Duodenal mucosa (tissue), 2 donors: Measurements from ENCODE around the gene ZNF212.

Source experiments
- H3K27ac ChIP-seq: one replicate; pipeline ENCODE4 v1.7.0; 2013; ENCODE audit warnings: low read depth, low read length
- H3K27me3 ChIP-seq, 2 donors: one replicate each; pipeline ENCODE4 v1.7.0; 2013; ENCODE audit warnings: low read length in 2 of 2, control low read depth in 1 of 2; ENCODE audit not compliant: insufficient read depth in 2 of 2, control insufficient read depth in 1 of 2
- H3K36me3 ChIP-seq, 2 donors: one replicate each; pipeline ENCODE4 v1.7.0; 2013; ENCODE audit warnings: low read length in 2 of 2, control low read depth in 1 of 2; ENCODE audit not compliant: insufficient read depth in 2 of 2, control insufficient read depth in 1 of 2
- H3K4me1 ChIP-seq, 2 donors: one replicate each; pipeline ENCODE4 v1.7.0; 2013; ENCODE audit warnings: low read length in 2 of 2, control low read depth in 1 of 2; ENCODE audit not compliant: insufficient read depth in 2 of 2, control insufficient read depth in 1 of 2
- H3K4me3 ChIP-seq, 2 donors: one replicate each; pipeline ENCODE4 v1.7.0; 2013; ENCODE audit warnings: low read length in 2 of 2, low read depth in 1 of 2
- H3K9ac ChIP-seq, 2 donors: one replicate each; pipeline ENCODE4 v1.7.0; 2013; ENCODE audit warnings: low read length in 2 of 2, low read depth in 1 of 2
- H3K9me3 ChIP-seq, 2 donors: one replicate each; pipeline ENCODE4 v1.7.0; 2013; ENCODE audit warnings: low read length in 2 of 2, control low read depth in 1 of 2; ENCODE audit not compliant: control insufficient read depth in 1 of 2

ZNF212 gene

DNA sequence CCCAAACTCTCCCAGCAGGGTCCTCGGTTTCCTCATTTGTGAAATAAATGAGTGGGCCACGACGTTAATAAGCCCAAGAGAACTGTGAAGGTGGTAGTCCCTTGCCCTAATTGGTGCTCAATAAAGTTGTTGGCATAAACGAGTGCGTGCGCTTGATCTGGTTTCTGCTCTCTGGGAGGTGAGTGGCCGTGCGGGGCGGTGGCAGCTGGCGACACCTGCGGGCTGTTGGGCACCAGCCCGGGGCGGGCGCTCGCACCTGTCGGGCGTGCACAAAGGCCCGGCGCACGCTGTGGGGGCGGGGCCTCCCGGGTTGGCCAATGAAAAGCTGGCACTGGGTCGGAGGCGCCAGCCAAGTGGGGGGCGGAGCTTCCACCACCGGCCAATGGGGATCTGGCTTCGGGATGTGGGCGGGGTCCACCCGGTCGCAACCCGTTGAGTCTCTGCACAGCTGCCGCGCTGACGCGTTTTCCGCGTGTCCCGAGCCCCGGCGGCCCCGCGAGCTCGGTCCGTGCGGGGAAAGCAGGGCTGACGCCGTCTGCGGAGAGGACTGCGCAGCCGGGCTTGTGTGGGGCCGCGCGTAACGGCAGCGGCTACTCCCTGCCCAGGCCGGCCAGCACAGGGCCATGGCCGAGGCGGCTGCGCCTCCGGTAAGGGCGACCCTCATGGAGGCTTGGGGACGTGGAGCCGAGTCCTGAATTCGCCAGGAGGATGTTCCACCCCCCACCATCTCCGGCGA lies 45.6 kb downstream of the ZNF212 start:
- Histone ChIP-seq H3K4me3 (peak overlapping the region; percentile 77 to 85), H3K27ac (no peak overlapping the region), H3K36me3 (peaks cover 0 to 17% of the 10 kb centered on the region in 2 donors), H3K9me3 (no peaks in the 10 kb centered on the region), H3K9ac (peak overlapping the region; percentile 61 to 62), H3K4me1 (peaks cover 14 to 20% of the 10 kb centered on the region in 2 donors), H3K27me3 (no peaks in the 10 kb centered on the region)

DNA sequence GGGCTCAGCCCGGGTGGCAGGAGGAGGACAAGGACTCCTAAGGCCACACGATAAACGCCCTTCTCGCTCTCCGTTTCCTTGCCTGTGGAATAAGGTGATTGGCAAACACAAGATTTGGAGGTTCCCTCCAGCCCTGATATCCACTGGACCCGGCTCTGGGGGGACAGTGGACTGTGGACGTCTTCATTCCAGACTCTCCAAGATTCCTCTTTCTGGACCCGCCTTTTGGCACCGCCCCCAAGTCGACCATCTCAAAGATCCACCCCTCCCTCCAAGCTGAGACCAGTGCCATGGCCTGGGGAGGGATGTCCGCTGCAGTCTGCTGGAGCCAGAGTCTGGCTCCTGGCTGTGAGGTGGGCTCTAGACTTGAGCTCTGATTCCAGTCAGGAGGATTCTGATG lies 46.2 kb downstream of the ZNF212 start:
- Histone ChIP-seq H3K36me3 (peaks cover 0 to 15% of the 10 kb centered on the region in 2 donors), H3K9ac (peak overlapping the region; percentile 61 to 62)

DNA sequence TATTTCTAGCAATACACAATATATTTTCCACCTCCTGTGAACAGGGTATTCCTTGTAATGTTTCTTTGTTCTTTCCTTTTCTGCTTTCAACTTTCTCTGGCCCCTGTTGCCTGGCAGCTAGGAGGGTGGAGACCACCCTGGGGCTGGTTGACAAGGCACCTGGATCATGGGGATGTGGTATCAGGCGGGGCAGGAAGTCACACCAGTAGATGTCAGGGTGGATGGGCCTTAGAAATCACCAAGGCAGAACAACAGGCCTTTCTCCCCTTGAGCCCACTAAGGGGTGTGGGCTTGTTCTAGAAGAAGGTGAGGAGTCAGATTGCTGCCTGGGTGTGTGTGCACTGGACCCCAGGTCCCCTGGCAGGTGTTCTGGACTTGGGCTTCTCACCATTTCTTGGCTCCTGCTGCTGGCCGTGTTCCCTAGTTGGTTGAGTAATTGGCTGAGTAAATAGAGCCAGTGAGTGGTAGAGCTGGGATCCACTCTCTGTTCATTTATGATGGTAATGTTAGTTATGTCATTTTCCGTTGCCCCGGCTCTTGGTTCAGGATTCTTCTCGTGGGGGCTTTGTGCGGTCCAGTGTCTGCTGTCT lies 47.5 kb downstream of the ZNF212 start:
- Histone ChIP-seq H3K4me1 (peaks cover 14 to 20% of the 10 kb centered on the region in 2 donors), H3K9me3 (no peaks in the 10 kb centered on the region), H3K9ac (no peak overlapping the region), H3K4me3 (no peak overlapping the region), H3K36me3 (peaks cover 0 to 7% of the 10 kb centered on the region in 2 donors), H3K27me3 (no peaks in the 10 kb centered on the region), H3K27ac (no peak overlapping the region)

More for the DNA sequence above, 46.2 kb downstream of the ZNF212 start:
- Histone ChIP-seq H3K4me1 (peaks cover 14 to 20% of the 10 kb centered on the region in 2 donors), H3K27ac (no peak overlapping the region), H3K9me3 (no peaks in the 10 kb centered on the region), H3K27me3 (no peaks in the 10 kb centered on the region), H3K4me3 (peak overlapping the region; percentile 77 to 85)

GRCh38 chr7:149287622-149288021 lies 48.2 kb downstream of the ZNF212 start:
- Histone ChIP-seq H3K4me1 (peaks cover 14 to 20% of the 10 kb centered on the region in 2 donors), H3K9ac (no peak overlapping the region), H3K27ac (no peak overlapping the region), H3K36me3 (peaks cover 0 to 7% of the 10 kb centered on the region in 2 donors), H3K27me3 (no peaks in the 10 kb centered on the region), H3K9me3 (no peaks in the 10 kb centered on the region), H3K4me3 (no peak overlapping the region)

DNA sequence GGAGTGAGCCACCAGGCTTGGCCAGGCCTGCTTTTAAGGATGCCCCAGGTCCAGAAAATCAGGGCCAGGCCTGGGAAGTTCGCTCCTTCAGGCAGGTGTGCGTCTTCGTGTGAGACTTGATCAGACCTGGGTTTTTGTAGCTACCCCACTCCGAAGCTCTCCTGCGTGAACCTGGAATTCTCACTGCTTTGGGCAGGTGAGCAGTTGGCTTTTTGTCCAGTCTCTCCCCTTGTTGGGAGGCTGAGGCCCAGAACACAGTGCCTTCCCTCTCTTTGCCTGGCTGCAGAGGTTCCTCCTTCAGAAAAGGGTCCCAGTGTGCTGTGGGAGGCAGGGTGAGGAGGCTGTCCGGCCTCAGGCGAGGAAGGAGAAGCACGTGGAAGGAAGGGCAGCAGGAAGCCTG lies 49.8 kb downstream of the ZNF212 start:
- H3K27me3 ChIP-seq: no peaks in the 10 kb centered on the region
- no peak overlapping the region for H3K4me3 ChIP-seq
- no peak overlapping the region for H3K9ac ChIP-seq
- H3K27ac ChIP-seq: no peak overlapping the region
- H3K9me3 ChIP-seq: no peaks in the 10 kb centered on the region
- H3K36me3 ChIP-seq: peaks cover 0 to 14% of the 10 kb centered on the region in 2 donors
- H3K4me1 ChIP-seq: peaks cover 12 to 17% of the 10 kb centered on the region in 2 donors

DNA sequence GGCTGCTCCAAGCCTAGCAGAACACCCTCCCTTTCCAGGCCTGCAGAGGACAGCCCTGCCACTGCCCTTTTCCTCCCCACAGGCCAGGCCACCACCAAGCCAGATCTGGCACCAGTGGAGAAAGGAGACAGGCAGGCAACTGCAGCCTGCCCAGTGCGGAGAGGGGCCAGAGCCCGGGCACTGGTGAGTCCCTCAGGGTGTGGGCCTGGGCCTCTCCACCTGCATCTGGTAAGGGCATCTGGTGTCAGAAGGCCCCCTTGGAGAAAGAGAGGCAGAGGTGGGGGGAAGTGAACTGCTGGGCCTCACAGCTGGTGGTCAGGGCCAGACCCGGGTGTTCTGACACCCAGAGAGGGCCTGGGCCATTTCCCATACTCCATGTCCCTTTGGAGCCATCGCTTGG lies 50.4 kb downstream of the ZNF212 start:
- no peak overlapping the region for H3K27ac ChIP-seq
- H3K9ac ChIP-seq: no peak overlapping the region
- H3K36me3 ChIP-seq: peaks cover 0 to 17% of the 10 kb centered on the region in 2 donors
- no peaks in the 10 kb centered on the region for H3K9me3 ChIP-seq
- H3K27me3 ChIP-seq: no peaks in the 10 kb centered on the region
- no peak overlapping the region for H3K4me3 ChIP-seq
- H3K4me1 ChIP-seq: peaks cover 6 to 11% of the 10 kb centered on the region in 2 donors

- H3K36me3 ChIP-seq: peaks cover 0 to 20% of the 10 kb centered on the region in 2 donors
- no peak overlapping the region for H3K27ac ChIP-seq
- no peaks in the 10 kb centered on the region for H3K9me3 ChIP-seq
- no peak overlapping the region for H3K9ac ChIP-seq
- H3K27me3 ChIP-seq: no peaks in the 10 kb centered on the region
- no peak overlapping the region for H3K4me3 ChIP-seq
- H3K4me1 ChIP-seq: peaks cover 0 to under 1% of the 10 kb centered on the region in 2 donors
These were observed 51.8 kb downstream of the ZNF212 start for GRCh38 chr7:149291036-149291780.

- Histone ChIP-seq H3K4me1 (no peaks in the 10 kb centered on the region), H3K27me3 (no peaks in the 10 kb centered on the region), H3K36me3 (peaks cover 0 to 20% of the 10 kb centered on the region in 2 donors), H3K27ac (no peak overlapping the region), H3K4me3 (no peak overlapping the region), H3K9me3 (no peaks in the 10 kb centered on the region), H3K9ac (no peak overlapping the region)
These were observed 52.5 kb downstream of the ZNF212 start for GRCh38 chr7:149291781-149292461.

DNA sequence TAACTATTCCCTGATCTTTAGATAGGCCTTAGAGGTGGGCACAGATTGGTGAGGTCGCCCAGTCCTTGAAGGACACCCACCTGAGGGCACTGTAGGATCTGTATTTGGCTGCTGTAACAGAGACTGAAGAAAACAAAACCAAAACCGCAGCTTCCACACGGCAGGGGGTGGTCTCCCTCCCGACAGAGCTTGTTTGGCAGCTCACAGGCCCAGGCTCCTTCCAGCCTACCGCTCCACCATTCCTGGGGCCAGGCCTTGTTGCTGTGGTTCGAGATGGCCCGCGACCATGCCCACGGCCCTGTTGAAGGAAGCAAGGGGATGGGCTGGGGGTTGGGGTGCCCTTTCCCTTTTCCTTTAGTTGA lies 53.0 kb downstream of the ZNF212 start:
- no peaks in the 10 kb centered on the region for H3K4me1 ChIP-seq
- H3K27me3 ChIP-seq: no peaks in the 10 kb centered on the region
- no peak overlapping the region for H3K9ac ChIP-seq
- H3K4me3 ChIP-seq: no peak overlapping the region
- no peaks in the 10 kb centered on the region for H3K9me3 ChIP-seq
- H3K27ac ChIP-seq: no peak overlapping the region
- H3K36me3 ChIP-seq: peaks cover 0 to 20% of the 10 kb centered on the region in 2 donors
